HEK293T (cell line): ENCODE results near the gene ROR1.

Experiments used
- ARNT ChIP-seq: fragments of 450-650 bp; IDR thresholded peaks from 2 replicates; pipeline ENCODE4 v1.6.1; 2017; ENCODE audit warnings: mild to moderate bottlenecking
- BHLHE40 ChIP-seq: fragments of 450-650 bp; IDR thresholded peaks from 2 replicates; pipeline ENCODE4 v1.6.1; 2016; ENCODE audit warnings: mild to moderate bottlenecking, moderate library complexity, borderline replicate concordance
- CTBP1 ChIP-seq: fragments of 450-650 bp; IDR thresholded peaks from 2 replicates; pipeline ENCODE4 v1.6.1; 2016; ENCODE audit warnings: borderline replicate concordance
- ELF4 ChIP-seq: fragments of 450-650 bp; IDR thresholded peaks from 2 replicates; pipeline ENCODE4 v1.6.1; 2017; ENCODE audit warnings: antibody characterized with exemption
- FOXA1 ChIP-seq: fragments of 450-650 bp; IDR thresholded peaks from 2 replicates; pipeline ENCODE4 v1.6.1; 2016; ENCODE audit warnings: mild to moderate bottlenecking
- FOXK2 ChIP-seq: fragments of 450-650 bp; IDR thresholded peaks from 2 replicates; pipeline ENCODE4 v1.6.1; 2016; ENCODE audit warnings: mild to moderate bottlenecking
- FOXM1 ChIP-seq: fragments of 450-650 bp; IDR thresholded peaks from 2 replicates; pipeline ENCODE4 v1.6.1; 2017; ENCODE audit warnings: mild to moderate bottlenecking, borderline replicate concordance
- HDGF ChIP-seq: fragments of 450-650 bp; IDR thresholded peaks from 2 replicates; pipeline ENCODE4 v1.6.1; 2017; ENCODE audit warnings: antibody characterized with exemption, borderline replicate concordance
- L3MBTL2 ChIP-seq: fragments of 450-650 bp; conservative IDR thresholded peaks from 2 replicates; pipeline ENCODE4 v1.6.1; 2016; ENCODE audit warnings: mild to moderate bottlenecking
- LEF1 ChIP-seq: fragments of 450-650 bp; IDR thresholded peaks from 2 replicates; pipeline ENCODE4 v1.6.1; 2017; ENCODE audit warnings: mild to moderate bottlenecking, borderline replicate concordance
- SP1 ChIP-seq: fragments of 450-650 bp; IDR thresholded peaks from 2 replicates; pipeline ENCODE4 v1.6.1; 2017
- SUZ12 ChIP-seq: fragments of 450-650 bp; IDR thresholded peaks from 2 replicates; pipeline ENCODE4 v1.6.1; 2016; ENCODE audit warnings: mild to moderate bottlenecking
- ZNF384 ChIP-seq: fragments of 450-650 bp; IDR thresholded peaks from 2 replicates; pipeline ENCODE4 v1.6.1; 2016

GRCh38 chr1:63892632-63893395 lies 119.0 kb downstream of the ROR1 start:
- TF ChIP-seq CTBP1 (no peak), SUZ12 (no peak), FOXA1 (no peak), FOXM1 (no peak), ARNT (no peak), L3MBTL2 (no peak), ELF4 (no peak), HDGF (no peak), FOXK2 (no peak), BHLHE40 (no peak), ZNF384 (no peak), SP1 (no peak), LEF1 (no peak)
